Measurements from ENCODE around the gene SPRED1.

SPRED1 gene

DNA sequence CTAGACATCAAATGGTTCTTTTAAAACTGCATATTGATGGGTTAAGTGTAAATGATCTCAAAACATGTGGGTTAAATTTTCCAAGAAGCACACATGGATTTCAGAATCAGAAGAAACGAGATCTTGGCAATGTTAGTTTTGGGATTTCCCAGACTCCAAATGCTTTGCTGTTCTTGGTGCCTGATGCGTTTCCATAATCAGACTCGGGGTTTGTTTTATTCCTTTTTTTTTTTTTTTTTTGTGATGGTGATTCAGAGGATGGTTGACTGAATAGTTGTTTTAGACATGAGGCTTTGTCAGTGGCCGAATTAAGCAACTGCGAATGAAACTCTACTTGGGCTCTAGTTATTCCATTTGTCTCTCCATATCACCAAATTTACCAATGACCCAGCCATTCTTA, 149.1 kb downstream of the SPRED1 start:
- H3K4me3 ChIP-seq (ENCODE audit: low read depth, low read length) = no peak overlapping the region
- TF ChIP-seq, protein P1, sequence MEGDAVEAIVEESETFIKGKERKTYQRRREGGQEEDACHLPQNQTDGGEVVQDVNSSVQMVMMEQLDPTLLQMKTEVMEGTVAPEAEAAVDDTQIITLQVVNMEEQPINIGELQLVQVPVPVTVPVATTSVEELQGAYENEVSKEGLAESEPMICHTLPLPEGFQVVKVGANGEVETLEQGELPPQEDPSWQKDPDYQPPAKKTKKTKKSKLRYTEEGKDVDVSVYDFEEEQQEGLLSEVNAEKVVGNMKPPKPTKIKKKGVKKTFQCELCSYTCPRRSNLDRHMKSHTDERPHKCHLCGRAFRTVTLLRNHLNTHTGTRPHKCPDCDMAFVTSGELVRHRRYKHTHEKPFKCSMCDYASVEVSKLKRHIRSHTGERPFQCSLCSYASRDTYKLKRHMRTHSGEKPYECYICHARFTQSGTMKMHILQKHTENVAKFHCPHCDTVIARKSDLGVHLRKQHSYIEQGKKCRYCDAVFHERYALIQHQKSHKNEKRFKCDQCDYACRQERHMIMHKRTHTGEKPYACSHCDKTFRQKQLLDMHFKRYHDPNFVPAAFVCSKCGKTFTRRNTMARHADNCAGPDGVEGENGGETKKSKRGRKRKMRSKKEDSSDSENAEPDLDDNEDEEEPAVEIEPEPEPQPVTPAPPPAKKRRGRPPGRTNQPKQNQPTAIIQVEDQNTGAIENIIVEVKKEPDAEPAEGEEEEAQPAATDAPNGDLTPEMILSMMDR (IDR thresholded peaks at IDR 0.05; ENCODE audit: low read depth, low read length) = no peak

DNA sequence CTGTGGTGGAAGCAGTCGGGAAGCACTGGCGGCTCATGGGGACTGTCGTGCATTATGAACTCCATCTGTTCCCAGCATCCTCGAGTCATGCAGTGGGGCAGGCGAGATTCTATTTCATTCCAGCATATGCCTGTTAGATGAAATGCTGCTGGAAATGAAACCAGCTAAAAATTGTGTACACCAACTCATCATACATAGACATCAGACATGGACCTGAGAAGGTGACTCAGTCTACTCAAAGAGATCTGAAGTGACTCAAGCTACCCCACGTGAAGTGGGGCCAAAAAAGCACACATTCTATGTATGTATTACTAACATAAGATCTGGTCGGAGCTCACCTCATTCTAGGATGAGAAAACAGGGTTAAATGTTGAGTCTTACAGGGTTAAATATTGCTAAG, 153.8 kb downstream of the SPRED1 start:
- H3K4me3 ChIP-seq (ENCODE audit: low read depth, low read length) = no peak overlapping the region
- TF ChIP-seq, protein P1 (IDR thresholded peaks at IDR 0.05; ENCODE audit: low read depth, low read length) = no peak
